ENCODE measurements around the gene SLC43A1.
"Not testable (repeated sequence)": the region's sequence is repeated elsewhere in the genome, so short reads cannot be mapped to it uniquely, and the experiment has no call there.

DNA sequence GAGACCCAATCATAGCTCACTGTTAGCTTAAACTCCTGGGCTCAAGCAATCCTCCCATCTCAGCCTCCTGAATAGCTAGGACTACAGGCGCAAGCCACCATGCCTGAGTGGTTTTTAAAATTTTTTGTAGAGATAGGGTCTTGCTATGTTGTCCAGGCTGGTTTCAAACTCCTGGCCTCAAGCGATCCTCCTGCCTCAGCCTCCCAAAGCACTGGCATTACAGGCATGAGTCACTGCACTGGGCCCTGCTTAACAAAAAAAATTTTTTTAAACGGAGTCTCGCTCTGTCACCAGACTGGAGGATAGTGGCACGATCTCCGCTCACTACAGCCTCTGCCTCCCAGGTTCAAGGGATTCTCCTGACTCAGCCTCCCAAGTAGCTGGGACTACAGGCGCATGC, 18.9 kb upstream of the SLC43A1 start:
- not testable (repeated sequence) for TF ChIP-seq POLR2A, POLR2AphosphoS5 (IDR thresholded peaks at IDR 0.05)
- TF ChIP-seq, protein P1, sequence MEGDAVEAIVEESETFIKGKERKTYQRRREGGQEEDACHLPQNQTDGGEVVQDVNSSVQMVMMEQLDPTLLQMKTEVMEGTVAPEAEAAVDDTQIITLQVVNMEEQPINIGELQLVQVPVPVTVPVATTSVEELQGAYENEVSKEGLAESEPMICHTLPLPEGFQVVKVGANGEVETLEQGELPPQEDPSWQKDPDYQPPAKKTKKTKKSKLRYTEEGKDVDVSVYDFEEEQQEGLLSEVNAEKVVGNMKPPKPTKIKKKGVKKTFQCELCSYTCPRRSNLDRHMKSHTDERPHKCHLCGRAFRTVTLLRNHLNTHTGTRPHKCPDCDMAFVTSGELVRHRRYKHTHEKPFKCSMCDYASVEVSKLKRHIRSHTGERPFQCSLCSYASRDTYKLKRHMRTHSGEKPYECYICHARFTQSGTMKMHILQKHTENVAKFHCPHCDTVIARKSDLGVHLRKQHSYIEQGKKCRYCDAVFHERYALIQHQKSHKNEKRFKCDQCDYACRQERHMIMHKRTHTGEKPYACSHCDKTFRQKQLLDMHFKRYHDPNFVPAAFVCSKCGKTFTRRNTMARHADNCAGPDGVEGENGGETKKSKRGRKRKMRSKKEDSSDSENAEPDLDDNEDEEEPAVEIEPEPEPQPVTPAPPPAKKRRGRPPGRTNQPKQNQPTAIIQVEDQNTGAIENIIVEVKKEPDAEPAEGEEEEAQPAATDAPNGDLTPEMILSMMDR (IDR thresholded peaks at IDR 0.05): not testable (repeated sequence)

Data from prostate gland (tissue), 2 donors.